NCI-H2196 (cell line): ENCODE measurements around the gene ARHGAP40.

Experiments
- DNase-seq: peaks from one replicate; lab custom pipeline; 2025; ENCODE audit not compliant: unreplicated experiment; lab: John Stamatoyannopoulos, UW

ARHGAP40 gene

DNA sequence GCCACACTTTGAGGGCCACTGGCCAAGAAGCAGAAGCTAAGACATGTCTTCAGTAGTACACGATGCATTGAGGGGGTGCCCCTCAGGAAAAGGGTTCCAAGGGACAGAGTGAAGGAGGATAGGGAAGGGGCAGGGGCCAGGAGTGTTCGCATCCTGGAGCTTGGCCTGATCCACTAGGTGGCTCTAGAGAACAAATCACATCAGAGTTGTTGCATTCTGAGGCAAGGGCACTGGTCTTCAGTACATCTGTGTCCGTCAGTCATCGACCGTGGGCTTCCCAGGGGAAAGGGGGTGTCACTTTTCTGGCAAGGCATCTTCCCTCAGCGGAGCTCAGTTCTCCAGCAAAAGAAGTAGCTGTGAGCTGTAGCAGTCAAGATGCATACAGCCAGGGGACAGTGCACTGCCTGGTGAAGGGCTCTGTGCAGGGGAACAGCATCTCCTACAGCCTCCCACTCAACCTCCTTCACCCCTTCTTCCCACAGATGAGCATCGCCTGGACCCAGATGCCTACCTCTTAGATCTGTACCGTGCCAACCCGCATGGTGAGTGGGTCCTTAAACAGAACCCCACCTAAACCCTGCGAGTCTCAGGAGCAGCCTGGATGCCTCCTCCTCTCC lies 47.8 kb downstream of the ARHGAP40 start:
- DNase-seq: peak; percentile 24

GRCh38 chr20:38650010-38650409 lies 48.4 kb downstream of the ARHGAP40 start:
- no peak for DNase-seq

GRCh38 chr20:38651154-38651553 lies 49.5 kb downstream of the ARHGAP40 start:
- DNase-seq: no peak

DNA sequence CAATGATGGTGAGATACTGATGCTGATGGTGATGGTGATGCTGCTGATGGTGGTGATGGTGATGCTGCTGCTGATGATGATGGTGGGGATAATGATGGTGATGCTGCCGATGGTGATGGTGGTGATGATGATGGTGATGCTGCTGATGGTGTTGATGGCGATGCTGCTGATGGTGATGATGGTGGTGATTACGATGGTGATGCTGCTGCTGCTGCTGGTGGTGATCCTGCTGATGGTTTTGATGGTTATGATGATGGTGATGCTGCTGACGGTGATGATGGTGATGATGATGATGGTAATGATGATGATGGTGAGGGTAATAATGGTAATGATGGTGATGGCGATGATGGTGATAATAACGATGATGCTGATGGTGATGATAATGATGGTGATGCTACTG lies 50.0 kb downstream of the ARHGAP40 start:
- DNase-seq: no peak

GRCh38 chr20:38652995-38653394 lies 51.4 kb downstream of the ARHGAP40 start:
- no peak for DNase-seq

DNA sequence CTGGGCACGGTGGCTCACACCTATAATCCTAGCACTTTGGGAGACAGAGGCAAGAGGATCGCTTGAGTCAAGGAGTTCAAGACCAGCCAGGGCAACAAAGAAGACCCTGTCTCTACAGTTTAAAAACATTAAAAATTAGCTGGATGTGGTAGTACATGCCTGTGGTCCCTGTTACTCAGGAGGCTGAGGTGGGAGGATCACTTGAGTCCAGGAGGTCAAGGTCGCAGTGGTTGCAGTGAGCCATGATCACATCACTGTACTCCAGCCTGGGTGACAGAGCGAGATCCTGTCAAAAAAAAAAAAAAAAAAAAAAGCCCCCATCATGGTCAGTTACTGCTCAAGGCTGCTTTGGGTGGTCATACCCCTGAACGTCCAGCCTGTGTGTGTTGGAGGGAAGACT lies 55.8 kb downstream of the ARHGAP40 start:
- DNase-seq: no peak

- peak; percentile 34 for DNase-seq
These were observed 57.4 kb downstream of the ARHGAP40 start for GRCh38 chr20:38658879-38659596.

- no peak for DNase-seq
These were observed 57.9 kb downstream of the ARHGAP40 start for GRCh38 chr20:38659597-38659880.

GRCh38 chr20:38660429-38660828 lies 58.8 kb downstream of the ARHGAP40 start:
- no peak for DNase-seq

DNA sequence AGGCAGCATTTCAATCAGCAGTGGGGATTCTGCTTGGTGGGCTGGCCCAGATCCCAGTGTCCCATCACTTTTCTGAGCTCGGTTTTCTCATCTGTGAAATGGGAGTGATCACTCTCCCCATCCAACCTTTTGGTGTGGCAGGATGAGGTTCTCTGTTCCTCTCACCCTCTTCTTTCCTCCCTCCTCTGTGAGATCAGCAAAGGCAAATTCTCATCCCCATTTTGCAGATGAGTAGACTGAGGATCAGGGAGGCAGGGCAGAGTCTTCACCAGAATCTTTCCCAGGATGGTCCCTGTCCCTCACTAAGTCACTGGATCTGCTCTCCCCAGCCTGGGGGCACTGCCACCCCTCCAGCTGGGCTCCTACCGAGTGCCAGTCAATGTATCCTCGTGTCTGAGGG lies 62.1 kb downstream of the ARHGAP40 start:
- no peak for DNase-seq

DNA sequence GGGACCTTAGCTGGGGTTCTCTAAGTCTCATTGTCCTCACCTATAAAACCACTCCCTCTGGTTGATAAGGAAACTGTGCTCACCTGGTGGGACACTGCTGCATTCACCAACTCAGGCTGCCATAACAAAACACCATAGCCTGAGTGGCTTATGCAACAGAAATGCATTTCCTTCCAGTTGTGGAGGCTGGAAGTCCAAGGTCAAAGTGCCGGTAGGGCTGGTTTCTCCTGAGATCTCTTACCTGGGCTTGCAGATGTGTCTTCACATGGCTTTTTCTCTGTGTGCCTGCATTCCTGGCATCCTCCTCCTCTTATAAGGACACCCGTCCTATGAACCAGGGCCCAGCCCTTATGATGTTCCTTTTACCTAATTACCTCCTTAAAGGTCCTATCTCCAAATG lies 62.7 kb downstream of the ARHGAP40 start:
- no peak for DNase-seq

- DNase-seq: no peak
These were observed 63.5 kb downstream of the ARHGAP40 start for GRCh38 chr20:38665094-38665493.

DNA sequence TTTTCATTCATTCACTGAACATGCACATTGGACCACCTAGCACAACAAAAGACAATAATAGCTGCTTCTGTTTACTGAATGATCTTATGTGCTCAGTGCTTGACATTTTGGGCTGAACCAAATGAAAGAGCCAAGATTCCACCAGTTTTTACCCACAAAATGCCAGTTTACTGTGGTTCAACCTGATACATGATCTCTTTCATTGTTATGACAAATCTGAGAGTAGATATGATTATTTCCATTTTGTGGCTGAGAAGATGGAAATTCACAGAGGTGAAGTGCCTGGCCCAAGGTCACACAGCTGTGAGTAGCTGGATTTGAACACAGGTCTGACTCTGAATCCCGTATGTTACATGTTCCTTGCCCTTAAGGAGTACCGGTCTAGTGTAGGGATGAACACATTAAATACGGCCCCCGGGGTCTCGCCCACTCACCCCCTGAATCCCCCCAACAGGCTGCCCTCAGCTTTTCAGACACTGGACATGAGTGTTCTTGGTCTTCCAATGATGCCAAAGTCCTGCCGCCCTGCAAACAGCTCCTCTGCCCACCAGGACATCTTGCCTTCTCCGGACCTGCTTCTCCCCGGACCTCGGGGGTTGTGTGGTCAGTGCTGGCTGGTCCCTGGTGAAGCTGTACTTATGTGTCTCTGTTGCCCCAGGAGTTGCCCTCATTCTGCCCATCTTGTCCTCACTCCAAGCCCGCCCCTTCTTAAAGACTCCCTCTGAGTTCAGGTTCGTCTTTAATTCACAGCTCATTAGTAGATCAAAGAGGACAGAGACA lies 64.1 kb downstream of the ARHGAP40 start:
- DNase-seq: no peak

GRCh38 chr20:38667417-38667956 lies 65.9 kb downstream of the ARHGAP40 start:
- no peak for DNase-seq

GRCh38 chr20:38669688-38670087 lies 68.1 kb downstream of the ARHGAP40 start:
- DNase-seq: no peak

DNA sequence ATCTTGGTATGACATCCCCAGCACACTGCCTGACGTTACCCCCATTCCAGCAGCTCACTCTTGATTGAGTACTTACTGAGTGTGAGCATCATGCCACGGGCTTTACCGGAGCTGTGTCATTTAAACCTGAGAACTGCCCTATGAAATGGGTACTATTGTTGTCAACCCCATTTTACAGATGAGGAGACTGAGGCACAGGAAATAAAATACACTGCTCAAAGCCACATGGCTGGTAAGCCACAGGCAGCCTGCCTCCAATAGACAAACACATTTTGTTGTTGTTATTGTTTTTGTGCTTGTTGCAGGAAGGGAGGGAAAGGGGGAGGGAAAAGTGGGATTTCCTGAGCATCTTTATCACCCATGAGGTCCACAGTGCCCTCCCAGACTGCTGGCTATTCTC lies 69.2 kb downstream of the ARHGAP40 start:
- DNase-seq: no peak

GRCh38 chr20:38671186-38671585 lies 69.6 kb downstream of the ARHGAP40 start:
- DNase-seq: no peak

DNA sequence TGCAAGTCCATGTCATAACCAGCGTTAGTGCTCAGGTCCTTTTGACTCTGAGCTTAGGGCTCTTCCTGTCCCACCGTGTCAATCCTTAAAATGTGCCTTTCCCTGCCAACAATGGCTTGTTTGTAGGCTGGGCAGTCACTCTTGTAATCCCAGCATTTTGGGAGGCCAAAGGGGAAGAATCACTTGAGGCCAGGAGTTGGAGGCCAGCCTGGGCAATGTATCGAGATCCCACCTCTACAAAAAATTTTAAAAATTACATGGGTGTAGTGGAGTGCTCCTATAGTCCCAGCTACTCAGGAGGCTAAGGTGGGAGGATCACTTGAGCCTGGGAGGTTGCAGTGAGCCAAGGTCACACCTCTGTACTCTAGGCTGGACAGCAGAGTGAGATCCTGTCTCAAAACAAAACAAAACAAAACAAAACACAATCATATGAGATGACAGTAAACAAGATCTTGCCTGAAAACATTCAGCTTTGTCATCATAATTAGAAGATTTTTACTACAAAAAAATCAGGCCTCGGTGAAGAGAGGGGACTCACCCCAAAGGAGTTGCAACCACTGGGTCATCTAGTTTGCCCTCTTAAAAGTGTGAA lies 70.2 kb downstream of the ARHGAP40 start:
- DNase-seq: no peak

DNA sequence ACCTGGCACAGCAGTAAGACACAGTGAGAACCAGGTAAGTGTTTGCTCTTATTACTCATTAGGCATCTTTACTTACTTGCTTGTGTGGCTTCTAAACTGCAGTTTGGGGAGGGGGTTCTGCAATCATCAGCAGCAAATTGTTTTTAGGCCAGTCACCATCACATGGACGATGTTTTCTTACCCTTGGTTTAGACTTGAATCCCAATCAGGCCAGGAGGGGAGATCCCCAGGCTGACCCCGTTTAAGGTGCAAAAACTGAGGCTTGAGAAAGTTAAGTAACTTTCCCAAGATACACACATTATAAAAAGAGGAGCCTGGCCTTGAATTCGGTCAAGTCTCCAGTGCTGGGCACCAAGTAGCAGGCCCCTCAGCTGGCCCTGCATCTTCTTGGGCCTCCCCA lies 70.9 kb downstream of the ARHGAP40 start:
- DNase-seq: no peak

DNA sequence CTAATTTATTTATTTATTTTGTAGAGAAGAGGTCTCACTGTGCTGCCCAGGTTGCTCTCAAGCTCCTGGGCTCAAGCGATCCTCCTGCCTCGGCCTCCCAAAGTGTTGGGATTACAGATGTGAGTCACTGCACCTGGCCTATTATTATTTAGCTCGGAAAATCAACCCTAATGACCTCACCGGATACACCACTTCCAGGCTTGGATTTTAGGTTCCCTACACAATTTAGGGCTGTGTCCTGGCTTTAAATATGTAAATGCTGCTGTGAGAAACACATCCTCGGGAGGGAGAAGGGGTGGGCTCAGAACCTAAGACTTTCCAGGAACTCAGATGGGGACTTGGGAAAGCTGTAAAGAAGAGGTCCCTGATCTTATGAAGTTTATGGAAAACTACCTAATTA lies 71.7 kb downstream of the ARHGAP40 start:
- DNase-seq: no peak

- DNase-seq: no peak
These were observed 72.1 kb downstream of the ARHGAP40 start for GRCh38 chr20:38673725-38674091.
